ENCODE measurements around the gene MSRB2. TPM values are rescaled to one million over a fixed set of nuclear protein-coding genes. Genes with fewer than 3 reads are reported as not detected.

Gene MSRB2
- total and polyA plus RNA-seq, 2 of the 8 experiments (the other 6 are each of a cell fraction or from before 2014, with no cell fraction given): 11.0 to 13.9 TPM

DNA sequence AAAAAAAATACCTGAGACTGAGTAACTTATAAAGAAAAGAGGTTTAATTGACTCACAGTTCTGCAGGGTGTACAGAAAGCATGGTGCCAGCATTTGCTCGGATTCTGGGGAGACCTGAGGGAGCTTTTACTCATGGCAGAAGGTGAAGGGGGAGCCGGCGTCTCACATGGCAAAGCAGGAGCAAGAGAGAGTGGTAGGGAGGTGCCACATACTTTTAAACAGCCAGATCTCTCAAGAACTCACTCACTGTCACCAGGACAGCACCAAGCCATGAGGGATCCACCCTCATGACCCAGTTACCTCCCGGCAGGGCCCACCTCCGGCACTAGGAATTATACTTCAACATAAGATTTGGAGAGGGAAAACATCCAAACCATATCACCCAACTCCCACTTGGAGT is 25.8 kb downstream of the MSRB2 start:
- Histone ChIP-seq H3K27me3 (replicated peaks in 1 of 4; ENCODE audit: control insufficient read depth in 3 of 4, extremely low read depth in 1 of 4, insufficient read depth in 3 of 4, low read length in 3 of 4) (no peaks in the 10 kb centered on the region), H2BK15ac (ENCODE audit: low read length) (no peak overlapping the region), H3K9ac (replicated peaks in 1 of 4; ENCODE audit: extremely low read depth in 1 of 4, low read depth in 3 of 4, low read length in 3 of 4) (no peak overlapping the region; a peak in 1 of 7 replicates), H4K91ac (replicated peaks; ENCODE audit: insufficient read length, low read length) (no peak overlapping the region), H4K5ac (ENCODE audit: insufficient read length, low read depth, low read length) (no peak overlapping the region), H3K79me2 (ENCODE audit: control insufficient read depth in 1 of 2, insufficient read depth in 2 of 2, low read length in 2 of 2) (no peaks in the 10 kb centered on the region), H2AK5ac (ENCODE audit: low read depth, low read length) (no peak overlapping the region), H2BK120ac (replicated peaks; ENCODE audit: low read depth, low read length) (no peak overlapping the region), H2BK20ac (ENCODE audit: low read length) (no peak overlapping the region), H3K4ac (replicated peaks; ENCODE audit: insufficient read length, low read depth, low read length) (no peak overlapping the region), H3K56ac (replicated peaks; ENCODE audit: insufficient read length, low read depth, low read length) (no peak overlapping the region), H3K79me1 (ENCODE audit: low read depth, low read length) (no peaks in the 10 kb centered on the region), H3K9me3 (ENCODE audit: insufficient read depth in 2 of 2, low read depth in 1 of 2, low read length in 1 of 2) (no peaks in the 10 kb centered on the region), H2BK12ac (ENCODE audit: low read depth, low read length) (no peak overlapping the region), H3K36me3 (ENCODE audit: control insufficient read depth in 2 of 4, insufficient read depth in 4 of 4, low read length in 3 of 4) (no peaks in the 10 kb centered on the region), H3K4me2 (ENCODE audit: insufficient read depth in 1 of 2, low read depth in 2 of 2, low read length in 2 of 2) (no peak overlapping the region), H3K4me1 (replicated peaks in 1 of 4; ENCODE audit: control insufficient read depth in 3 of 4, insufficient read depth in 4 of 4, low read length in 3 of 4) (no peaks in the 10 kb centered on the region), H3K4me3 (ENCODE audit: extremely low read depth in 1 of 4, insufficient read depth in 2 of 4, low read depth in 3 of 4, low read length in 4 of 4) (no peak overlapping the region), H3K14ac (ENCODE audit: insufficient read length) (no peak overlapping the region), H4K8ac (ENCODE audit: extremely low read depth, insufficient read depth, low read length) (no peak overlapping the region), H2AFZ (ENCODE audit: low read length) (no peak overlapping the region), H3K23ac (ENCODE audit: insufficient read length) (no peak overlapping the region), H3K23me2 (ENCODE audit: low read depth, low read length) (no peaks in the 10 kb centered on the region), H3K27ac (ENCODE audit: low read depth, low read length) (no peak overlapping the region), H2BK5ac (ENCODE audit: low read depth, low read length) (no peak overlapping the region), H3K18ac (ENCODE audit: extremely low read depth, low read length) (no peak overlapping the region), H4K20me1 (replicated peaks in 1 of 2; ENCODE audit: control insufficient read depth in 1 of 2, insufficient read depth in 2 of 2, low read length in 2 of 2) (no peaks in the 10 kb centered on the region)
- FAIRE-seq (no peak), DNase-seq (ENCODE audit: low read depth in 1 of 2, low spot score in 2 of 2) (no peak)
- ChIA-PET POLR2A (ENCODE audit: partially characterized antibody) (no interaction called here), CTCF (ENCODE audit: partially characterized antibody) (interaction anchor here (1.9 kb wide), 1 partner anchor 37 kb away, joined by 6 read pairs; no protein-coding TSS in a partner anchor)
- 85% methylated on average over 5 of the region's 5 CpGs; no CpG with 5 or more reads in 1 of the 2 experiments for WGBS, 2 experiments (ENCODE audit: extremely low coverage in 1 of 2, insufficient coverage in 1 of 2, insufficient read length in 1 of 2, insufficient replicate concordance in 2 of 2, low coverage in 1 of 2, low lambda C conversion rate in 2 of 2, missing lambda C conversion rate in 1 of 2)
- TF ChIP-seq EP300 (IDR thresholded peaks at IDR 0.05; ENCODE audit: borderline replicate concordance in 1 of 2, low read depth in 2 of 2, low read length in 2 of 2) (peak in 1 of 2 experiments; percentile 12; a peak in 1 of 3 replicates), CTBP2 (IDR thresholded peaks at IDR 0.05; ENCODE audit: borderline replicate concordance, insufficient read depth, insufficient read length, low read length) (no peak)
